Measurements from ENCODE around the gene ZNF516. TPM values are rescaled to one million over a fixed set of nuclear protein-coding genes. Genes with fewer than 3 reads are reported as not detected.
"Not testable (repeated sequence)": the region's sequence is repeated elsewhere in the genome, so short reads cannot be mapped to it uniquely, and the experiment has no call there.

Gene ZNF516
- total RNA-seq, 1 donor from 2014 or later, result 26.1 TPM

- TF ChIP-seq CTCF (IDR thresholded peaks at IDR 0.05), result no peak
- Mint-ChIP-seq H3K27ac (ENCODE audit: unreplicated experiment) (no peak overlapping the region), H3K27me3 (ENCODE audit: low read depth) (no peaks in the 10 kb centered on the region), H3K4me3 (ENCODE audit: unreplicated experiment) (no peak overlapping the region), H3K36me3 (ENCODE audit: low read depth) (no peaks in the 10 kb centered on the region), H3K4me1 (ENCODE audit: low read depth) (peaks cover 24% of the 10 kb centered on the region), H3K9me3 (ENCODE audit: low read depth) (no peaks in the 10 kb centered on the region)
- no peak for DNase-seq (ENCODE audit: low spot score)
Observed at GRCh38 chr18:76479351-76480238, 15.4 kb downstream of the ZNF516 start.

GRCh38 chr18:76476665-76477561 is 18.1 kb downstream of the ZNF516 start:
- no peaks in the 10 kb centered on the region for H3K36me3 Mint-ChIP-seq (ENCODE audit: low read depth)
- peaks cover 32% of the 10 kb centered on the region for H3K4me1 Mint-ChIP-seq (ENCODE audit: low read depth)
- H3K4me3 Mint-ChIP-seq (ENCODE audit: unreplicated experiment), result peak overlapping the region; percentile 70
- H3K9me3 Mint-ChIP-seq (ENCODE audit: low read depth), result no peaks in the 10 kb centered on the region
- TF ChIP-seq CTCF (IDR thresholded peaks at IDR 0.05), result no peak
- H3K27ac Mint-ChIP-seq (ENCODE audit: unreplicated experiment), result peak overlapping the region; percentile 98
- DNase-seq (ENCODE audit: low spot score), result no peak
- H3K27me3 Mint-ChIP-seq (ENCODE audit: low read depth), result no peaks in the 10 kb centered on the region

- DNase-seq (ENCODE audit: low spot score), result no peak
- no peak overlapping the region for H3K4me3 Mint-ChIP-seq (ENCODE audit: unreplicated experiment)
- H3K36me3 Mint-ChIP-seq (ENCODE audit: low read depth), result no peaks in the 10 kb centered on the region
- TF ChIP-seq CTCF (IDR thresholded peaks at IDR 0.05), result peak; percentile 25
- H3K27ac Mint-ChIP-seq (ENCODE audit: unreplicated experiment), result peak overlapping the region; percentile 98
- no peaks in the 10 kb centered on the region for H3K27me3 Mint-ChIP-seq (ENCODE audit: low read depth)
- H3K4me1 Mint-ChIP-seq (ENCODE audit: low read depth), result peaks cover 35% of the 10 kb centered on the region
- H3K9me3 Mint-ChIP-seq (ENCODE audit: low read depth), result no peaks in the 10 kb centered on the region
Observed at GRCh38 chr18:76475450-76476194, 19.4 kb downstream of the ZNF516 start.

GRCh38 chr18:76474824-76475223 is 20.2 kb downstream of the ZNF516 start:
- Mint-ChIP-seq H3K4me1 (ENCODE audit: low read depth) (peaks cover 35% of the 10 kb centered on the region), H3K27ac (ENCODE audit: unreplicated experiment) (no peak overlapping the region), H3K36me3 (ENCODE audit: low read depth) (no peaks in the 10 kb centered on the region), H3K27me3 (ENCODE audit: low read depth) (no peaks in the 10 kb centered on the region), H3K9me3 (ENCODE audit: low read depth) (no peaks in the 10 kb centered on the region), H3K4me3 (ENCODE audit: unreplicated experiment) (no peak overlapping the region)
- TF ChIP-seq CTCF (IDR thresholded peaks at IDR 0.05), result no peak
- no peak for DNase-seq (ENCODE audit: low spot score)

GRCh38 chr18:76473521-76473920 is 21.5 kb downstream of the ZNF516 start:
- H3K36me3 Mint-ChIP-seq (ENCODE audit: low read depth); H3K27me3 Mint-ChIP-seq (ENCODE audit: low read depth); DNase-seq (ENCODE audit: low spot score); H3K4me3 Mint-ChIP-seq (ENCODE audit: unreplicated experiment); H3K27ac Mint-ChIP-seq (ENCODE audit: unreplicated experiment); H3K9me3 Mint-ChIP-seq (ENCODE audit: low read depth): not testable (repeated sequence)
- peaks cover 35% of the 10 kb centered on the region for H3K4me1 Mint-ChIP-seq (ENCODE audit: low read depth)

Data from chondrocyte (in vitro differentiated cells).